ENCODE results near the gene DNAJC7. TPM values are rescaled to one million over a fixed set of nuclear protein-coding genes. Genes with fewer than 3 reads are reported as not detected.
A peak's percentile ranks its signal among the peaks of the same experiment; 100 is the strongest.

DNAJC7 gene
- polyA plus RNA-seq, 3 donors from 2014 or later, result 54.1 to 94.0 (median 55.8) TPM

- DNase-seq, result peak; percentile 56 to 65 (median 58)
- peak overlapping the region in 1 of 6 donors; percentile 67 for H3K27ac Mint-ChIP-seq
- peaks cover 2 to 13% (median 12%) of the 10 kb centered on the region in 3 donors for H3K27me3 Mint-ChIP-seq (ENCODE audit: low read depth in 3 of 3)
- H3K9me3 Mint-ChIP-seq, result peaks cover 0 to under 1% (median 0%) of the 10 kb centered on the region in 6 donors
- H3K4me3 Mint-ChIP-seq, result no peak overlapping the region
- H3K36me3 Mint-ChIP-seq, result no peaks in the 10 kb centered on the region
- H3K4me1 Mint-ChIP-seq, result peaks cover 21 to 24% of the 10 kb centered on the region in 2 donors
These were observed 54.3 kb downstream of the DNAJC7 start for GRCh38 chr17:41962768-41963434.

DNA sequence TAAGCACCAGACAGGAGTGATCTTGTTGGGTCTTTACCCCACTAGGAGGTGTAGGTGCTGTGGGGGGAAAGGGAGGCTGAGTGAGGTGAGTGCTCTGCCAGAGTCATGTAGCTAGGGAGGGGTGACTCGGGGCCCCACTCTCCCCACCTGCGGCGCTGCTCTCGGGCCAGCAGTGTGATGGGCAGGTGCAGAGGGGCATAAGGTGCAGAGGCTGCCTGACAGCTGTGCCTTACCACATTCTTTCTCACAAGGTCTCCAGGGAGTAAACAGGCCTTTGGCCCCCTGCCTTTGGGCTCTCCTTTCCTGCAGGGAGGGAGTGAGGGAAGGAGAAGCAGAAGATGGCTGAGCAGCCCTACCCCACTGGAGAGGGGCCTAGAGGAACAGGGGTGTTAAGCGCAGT, 55.1 kb downstream of the DNAJC7 start:
- Mint-ChIP-seq H3K36me3 (no peaks in the 10 kb centered on the region), H3K4me1 (peaks cover 14 to 16% of the 10 kb centered on the region in 2 donors), H3K27me3 (ENCODE audit: low read depth in 3 of 3) (peaks cover 3 to 12% (median 11%) of the 10 kb centered on the region in 3 donors), H3K9me3 (no peaks in the 10 kb centered on the region), H3K4me3 (no peak overlapping the region), H3K27ac (peak overlapping the region in 1 of 6 donors; percentile 7)
- DNase-seq, result no peak

DNA sequence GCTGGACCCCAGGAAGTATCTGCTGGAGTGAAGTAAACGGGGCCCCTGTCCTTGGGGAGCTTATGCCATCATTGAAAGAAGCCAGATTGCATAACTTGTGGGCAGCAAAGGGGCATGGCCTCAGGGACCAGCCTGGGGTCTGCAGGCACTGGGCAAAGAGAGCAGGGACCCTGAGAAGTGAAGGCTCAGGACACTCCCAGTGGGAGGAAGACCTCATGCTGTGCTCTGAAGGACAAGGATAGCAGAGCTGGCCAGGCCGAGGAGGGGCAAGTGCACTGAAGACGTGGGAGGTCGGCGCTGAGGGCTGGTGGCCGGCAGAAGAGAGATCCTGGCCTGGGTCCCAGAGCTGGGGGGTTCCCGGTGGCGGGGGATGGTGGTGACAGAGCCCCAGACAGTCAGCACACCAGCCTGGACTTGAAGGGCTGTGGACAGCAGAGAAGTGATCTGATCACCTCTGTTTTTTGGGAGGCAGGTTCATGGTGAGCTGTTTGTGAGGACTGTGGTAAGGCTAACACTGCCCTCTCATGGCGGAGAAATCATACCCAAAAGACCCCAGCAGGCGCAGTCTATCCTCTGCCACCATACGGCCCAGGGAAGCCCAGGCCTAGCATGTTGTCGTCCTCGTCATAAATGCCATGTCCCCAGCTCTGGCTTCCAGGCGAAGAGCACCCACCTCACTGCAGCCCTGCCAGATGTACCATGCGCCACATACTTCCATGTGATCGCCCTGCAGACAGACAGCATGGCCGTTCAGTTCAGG, 57.7 kb downstream of the DNAJC7 start:
- no peaks in the 10 kb centered on the region for H3K9me3 Mint-ChIP-seq
- no peaks in the 10 kb centered on the region for H3K36me3 Mint-ChIP-seq
- no peak overlapping the region for H3K27ac Mint-ChIP-seq
- H3K4me3 Mint-ChIP-seq, result no peak overlapping the region
- H3K4me1 Mint-ChIP-seq, result no peaks in the 10 kb centered on the region
- DNase-seq, result no peak
- peaks cover 0 to 9% (median 1%) of the 10 kb centered on the region in 3 donors for H3K27me3 Mint-ChIP-seq (ENCODE audit: low read depth in 3 of 3)

GRCh38 chr17:41959030-41959335, 58.3 kb downstream of the DNAJC7 start:
- H3K4me1 Mint-ChIP-seq, result no peaks in the 10 kb centered on the region
- peaks cover 0 to 6% (median 1%) of the 10 kb centered on the region in 3 donors for H3K27me3 Mint-ChIP-seq (ENCODE audit: low read depth in 3 of 3)
- no peaks in the 10 kb centered on the region for H3K36me3 Mint-ChIP-seq

GRCh38 chr17:41957869-41958439, 59.3 kb downstream of the DNAJC7 start:
- DNase-seq, result no peak
- Mint-ChIP-seq H3K4me1 (no peaks in the 10 kb centered on the region), H3K27me3 (ENCODE audit: low read depth in 3 of 3) (peaks cover 1 to 5% (median 3%) of the 10 kb centered on the region in 3 donors), H3K27ac (no peak overlapping the region), H3K9me3 (no peaks in the 10 kb centered on the region), H3K36me3 (no peaks in the 10 kb centered on the region), H3K4me3 (no peak overlapping the region)

More at GRCh38 chr17:41959030-41959335, 58.3 kb downstream of the DNAJC7 start:
- Mint-ChIP-seq H3K4me3 (no peak overlapping the region), H3K27ac (no peak overlapping the region), H3K9me3 (no peaks in the 10 kb centered on the region)
- no peak for DNase-seq

GRCh38 chr17:41957031-41957868, 60.0 kb downstream of the DNAJC7 start:
- H3K9me3 Mint-ChIP-seq, result no peaks in the 10 kb centered on the region
- no peak for DNase-seq
- no peaks in the 10 kb centered on the region for H3K4me1 Mint-ChIP-seq
- H3K36me3 Mint-ChIP-seq, result no peaks in the 10 kb centered on the region
- H3K4me3 Mint-ChIP-seq, result no peak overlapping the region
- H3K27me3 Mint-ChIP-seq (ENCODE audit: low read depth in 3 of 3), result peaks cover 1 to 5% (median 3%) of the 10 kb centered on the region in 3 donors
- no peak overlapping the region for H3K27ac Mint-ChIP-seq

DNA sequence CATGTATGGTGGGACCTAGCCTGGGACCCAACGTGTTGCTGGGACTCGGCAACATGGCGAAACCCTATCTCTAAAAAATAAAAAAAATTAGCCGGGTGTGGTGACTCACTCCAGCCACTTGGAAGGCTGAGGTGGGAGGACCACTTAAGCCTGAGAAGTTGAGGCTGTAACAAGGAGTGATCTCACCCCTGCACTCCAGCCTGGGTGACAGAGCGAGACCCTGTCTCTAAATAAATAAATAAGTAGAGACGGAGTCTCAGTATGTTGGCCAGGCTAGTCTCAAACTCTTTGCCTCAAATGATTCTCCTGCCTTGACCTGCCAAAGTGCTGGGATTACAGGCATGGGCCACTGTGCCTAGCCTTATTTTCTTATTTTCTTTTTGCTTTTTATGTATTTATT, 60.7 kb downstream of the DNAJC7 start:
- Mint-ChIP-seq H3K4me3 (no peak overlapping the region), H3K36me3 (no peaks in the 10 kb centered on the region), H3K9me3 (no peaks in the 10 kb centered on the region), H3K27ac (no peak overlapping the region), H3K4me1 (no peaks in the 10 kb centered on the region), H3K27me3 (ENCODE audit: low read depth in 3 of 3) (peaks cover 1 to 5% (median 3%) of the 10 kb centered on the region in 3 donors)
- DNase-seq, result no peak

- H3K36me3 Mint-ChIP-seq, result no peaks in the 10 kb centered on the region
- no peaks in the 10 kb centered on the region for H3K4me1 Mint-ChIP-seq
- no peak overlapping the region for H3K4me3 Mint-ChIP-seq
- H3K27me3 Mint-ChIP-seq (ENCODE audit: low read depth in 3 of 3), result peaks cover 0 to 3% (median 0%) of the 10 kb centered on the region in 3 donors
- no peak for DNase-seq
- no peak overlapping the region for H3K27ac Mint-ChIP-seq
- no peaks in the 10 kb centered on the region for H3K9me3 Mint-ChIP-seq
These were observed 68.3 kb downstream of the DNAJC7 start for GRCh38 chr17:41948762-41949460.

- peaks cover 0 to 4% (median 2%) of the 10 kb centered on the region in 3 donors for H3K27me3 Mint-ChIP-seq (ENCODE audit: low read depth in 3 of 3)
- H3K27ac Mint-ChIP-seq, result no peak overlapping the region
- no peaks in the 10 kb centered on the region for H3K4me1 Mint-ChIP-seq
- no peak overlapping the region for H3K4me3 Mint-ChIP-seq
- H3K36me3 Mint-ChIP-seq, result no peaks in the 10 kb centered on the region
- DNase-seq, result no peak
- no peaks in the 10 kb centered on the region for H3K9me3 Mint-ChIP-seq
These were observed 72.3 kb downstream of the DNAJC7 start for GRCh38 chr17:41944943-41945342.

DNA sequence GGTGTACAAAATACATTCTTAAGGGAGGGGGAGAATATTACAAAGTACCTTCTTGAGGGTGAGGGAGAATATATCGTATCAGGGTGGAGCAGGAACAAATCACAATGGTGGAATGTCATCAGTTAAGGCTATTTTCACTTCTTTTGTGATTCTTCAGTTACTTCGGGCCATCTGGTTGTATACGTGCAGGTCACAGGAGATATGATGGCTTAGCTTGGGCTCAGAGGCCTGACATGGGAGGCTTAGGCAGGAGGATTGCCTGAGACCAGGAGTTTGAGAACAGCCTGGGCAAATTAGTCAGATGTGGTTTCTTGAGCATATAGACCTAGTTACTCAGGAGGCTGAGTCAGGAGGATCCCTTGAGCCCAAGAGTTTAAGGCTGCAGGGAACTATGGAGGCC, 73.7 kb downstream of the DNAJC7 start:
- Mint-ChIP-seq H3K27ac (peak overlapping the region in 1 of 6 donors; percentile 22), H3K9me3 (no peaks in the 10 kb centered on the region), H3K4me3 (no peak overlapping the region), H3K36me3 (no peaks in the 10 kb centered on the region), H3K27me3 (ENCODE audit: low read depth in 3 of 3) (peaks cover 0 to 4% (median 2%) of the 10 kb centered on the region in 3 donors), H3K4me1 (no peaks in the 10 kb centered on the region)
- no peak for DNase-seq

GRCh38 chr17:41942626-41943373, 74.4 kb downstream of the DNAJC7 start:
- Mint-ChIP-seq H3K4me3 (no peak overlapping the region), H3K9me3 (no peaks in the 10 kb centered on the region), H3K4me1 (no peaks in the 10 kb centered on the region), H3K36me3 (no peaks in the 10 kb centered on the region), H3K27ac (peak overlapping the region in 1 of 6 donors; percentile 24), H3K27me3 (ENCODE audit: low read depth in 3 of 3) (peaks cover 0 to 4% (median 2%) of the 10 kb centered on the region in 3 donors)
- DNase-seq, result no peak

- Mint-ChIP-seq H3K27ac (no peak overlapping the region), H3K4me1 (no peaks in the 10 kb centered on the region), H3K27me3 (ENCODE audit: low read depth in 3 of 3) (peaks cover 2 to 4% (median 2%) of the 10 kb centered on the region in 3 donors), H3K9me3 (no peaks in the 10 kb centered on the region), H3K36me3 (no peaks in the 10 kb centered on the region), H3K4me3 (no peak overlapping the region)
- DNase-seq, result no peak
These were observed 76.1 kb downstream of the DNAJC7 start for GRCh38 chr17:41941168-41941567.
